UCSD-AML1 (cell line): Measurements from ENCODE around the gene SLC25A11.

Experiments
- DNase-seq: peaks from one replicate; lab custom pipeline; 2025; ENCODE audit not compliant: unreplicated experiment; lab: John Stamatoyannopoulos, UW

SLC25A11 gene, protein sequence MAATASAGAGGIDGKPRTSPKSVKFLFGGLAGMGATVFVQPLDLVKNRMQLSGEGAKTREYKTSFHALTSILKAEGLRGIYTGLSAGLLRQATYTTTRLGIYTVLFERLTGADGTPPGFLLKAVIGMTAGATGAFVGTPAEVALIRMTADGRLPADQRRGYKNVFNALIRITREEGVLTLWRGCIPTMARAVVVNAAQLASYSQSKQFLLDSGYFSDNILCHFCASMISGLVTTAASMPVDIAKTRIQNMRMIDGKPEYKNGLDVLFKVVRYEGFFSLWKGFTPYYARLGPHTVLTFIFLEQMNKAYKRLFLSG

DNA sequence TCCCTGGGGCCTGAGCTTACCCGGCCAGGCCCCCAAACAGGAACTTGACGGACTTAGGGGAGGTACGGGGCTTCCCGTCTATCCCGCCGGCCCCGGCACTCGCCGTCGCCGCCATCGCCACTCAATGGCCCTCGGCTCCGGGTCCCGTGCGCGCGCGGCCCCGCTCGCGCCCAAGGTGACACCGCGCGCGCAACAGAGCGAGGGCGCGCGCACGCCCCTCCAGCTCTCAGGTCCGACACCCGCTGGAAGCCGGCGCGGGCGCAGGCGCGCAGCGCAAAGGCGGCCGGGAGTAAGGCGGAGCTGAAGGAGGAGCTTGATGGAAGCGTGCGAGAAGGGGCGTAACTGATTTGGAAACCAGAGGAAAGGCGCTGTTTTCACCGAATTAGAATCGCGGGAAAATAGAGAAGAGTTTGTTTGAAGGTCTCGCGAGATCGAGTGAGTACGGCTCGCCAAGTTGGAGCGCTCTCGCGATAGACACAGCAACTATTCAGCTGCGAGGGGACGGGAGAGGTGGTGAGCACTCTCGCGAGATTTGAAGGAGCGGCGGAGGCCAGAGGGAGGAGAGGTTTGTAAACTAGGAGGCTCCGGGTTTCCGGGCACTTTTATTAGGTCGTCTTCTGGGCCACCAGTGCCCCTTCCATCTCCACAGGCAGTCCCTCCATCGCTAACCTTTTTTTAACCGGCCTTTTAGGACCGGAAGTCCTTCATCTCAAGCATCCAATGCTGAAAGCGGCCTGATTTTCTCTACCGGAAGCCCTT, at the start of gene SLC25A11, which contains the start of gene RNF167:
TSS of gene SLC25A11 (minus strand) at position 251 of the 759 bp plus-strand sequence. CDS start at position 115, 136 bp downstream.
TSS of gene RNF167 (plus strand) at position 473 of the 759 bp plus-strand sequence. CDS start 642 bp downstream, outside the sequence.
- peak; percentile 97 for DNase-seq

DNA sequence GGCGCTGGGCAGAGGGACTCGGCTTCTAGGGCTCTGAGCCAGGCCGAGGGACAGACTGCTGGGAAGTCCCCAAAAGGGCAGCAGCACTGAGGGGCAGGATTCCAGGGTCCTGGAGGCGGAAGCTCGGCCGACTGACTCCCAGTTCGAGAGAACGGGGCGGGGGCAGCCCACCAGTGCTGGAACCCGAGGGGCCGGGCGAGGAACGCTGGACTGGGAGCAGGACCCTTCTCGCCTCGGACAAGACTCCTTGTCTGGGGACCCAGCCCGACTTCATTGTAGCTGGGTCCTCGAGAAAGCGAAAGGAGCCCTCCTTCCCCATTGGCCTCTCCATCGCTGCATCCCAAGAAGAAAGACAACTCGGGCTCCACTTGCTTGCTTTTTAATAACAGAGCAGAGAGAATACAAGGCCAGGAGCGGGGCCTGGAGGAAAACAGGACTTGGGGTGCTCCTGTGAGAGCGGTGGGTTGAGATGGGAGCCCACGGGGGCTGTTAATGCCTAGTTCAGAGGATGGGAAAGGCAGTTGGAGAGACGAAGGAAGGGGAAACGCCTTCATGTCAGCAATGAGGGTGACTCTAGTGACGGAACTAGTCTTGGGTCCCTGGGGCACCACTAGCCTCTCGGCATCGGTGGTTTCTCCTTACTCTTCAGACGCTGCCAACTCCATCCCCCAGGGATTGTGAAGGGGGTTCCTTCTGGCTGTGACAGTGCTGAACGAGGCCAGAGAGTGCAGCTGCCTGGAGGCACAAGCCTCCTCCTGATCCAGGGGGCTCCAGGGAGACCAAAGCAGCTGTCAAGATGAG, 48.1 kb upstream of the SLC25A11 start:
- DNase-seq: peak; percentile 49

DNA sequence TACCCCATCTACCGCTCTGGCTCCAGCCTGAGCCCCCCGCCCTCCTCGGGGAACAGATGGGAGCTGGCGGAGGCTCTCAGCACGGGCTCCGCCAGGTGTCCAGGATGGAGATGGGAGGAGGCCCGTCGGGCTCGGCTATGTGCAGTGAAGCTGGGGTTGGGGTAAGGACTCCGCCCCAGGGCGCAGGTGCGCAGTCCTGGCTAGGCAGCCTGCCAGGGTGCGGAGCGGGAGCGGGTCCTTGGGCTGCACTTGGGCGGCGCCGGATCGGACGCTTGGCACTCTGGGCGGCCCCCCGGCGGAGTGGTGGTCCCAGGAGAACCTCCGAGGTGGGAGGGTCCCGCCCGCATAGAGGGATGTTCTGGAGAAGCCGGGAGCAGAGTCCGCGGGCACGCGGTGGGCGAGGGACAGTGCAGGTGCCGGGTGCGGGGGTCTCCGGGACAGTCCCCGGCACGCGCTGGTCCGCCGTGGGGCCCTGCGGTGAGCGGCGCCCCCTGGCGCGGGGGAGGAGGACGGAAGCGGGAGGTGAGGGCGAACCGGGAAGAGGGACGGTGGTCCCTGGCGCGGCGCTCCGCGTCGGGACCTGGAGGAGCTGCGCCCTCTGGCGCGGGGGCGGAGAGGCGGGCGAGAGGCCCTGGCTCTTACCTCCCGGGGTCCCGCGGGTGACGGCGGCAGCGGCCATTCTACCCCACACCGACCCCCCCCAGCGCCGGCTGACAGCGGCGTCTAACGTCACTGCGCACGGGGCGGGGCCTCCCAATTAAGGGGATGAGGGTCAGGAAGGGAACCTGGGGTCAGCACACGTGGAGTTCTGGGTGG, 47.3 kb upstream of the SLC25A11 start, which contains the start of gene CAMTA2:
TSS of gene CAMTA2 (minus strand) at position 725 of the 816 bp plus-strand sequence. CDS start 1,453 bp downstream, outside the sequence.
- DNase-seq: peak; percentile 96

DNA sequence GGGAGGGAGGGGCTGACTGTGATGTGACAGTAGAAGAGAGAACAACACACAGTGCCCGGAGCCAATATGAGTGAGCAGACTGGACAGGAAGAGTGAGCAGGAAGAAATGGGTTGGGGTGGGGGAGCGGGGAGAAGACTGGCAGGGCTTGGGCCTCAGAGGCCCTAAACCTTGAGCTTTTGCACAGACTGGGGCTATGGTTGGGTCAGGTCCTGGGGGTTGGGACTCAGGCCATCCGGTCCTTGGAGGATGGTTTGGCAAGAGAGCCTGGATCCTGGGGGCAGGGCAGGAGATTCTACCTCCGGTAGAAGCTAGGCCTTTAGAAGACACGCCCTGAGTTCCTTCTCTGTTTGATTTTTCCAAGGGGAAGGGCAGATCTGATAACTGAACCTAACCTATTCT, 46.6 kb upstream of the SLC25A11 start:
- peak; percentile 54 for DNase-seq

DNA sequence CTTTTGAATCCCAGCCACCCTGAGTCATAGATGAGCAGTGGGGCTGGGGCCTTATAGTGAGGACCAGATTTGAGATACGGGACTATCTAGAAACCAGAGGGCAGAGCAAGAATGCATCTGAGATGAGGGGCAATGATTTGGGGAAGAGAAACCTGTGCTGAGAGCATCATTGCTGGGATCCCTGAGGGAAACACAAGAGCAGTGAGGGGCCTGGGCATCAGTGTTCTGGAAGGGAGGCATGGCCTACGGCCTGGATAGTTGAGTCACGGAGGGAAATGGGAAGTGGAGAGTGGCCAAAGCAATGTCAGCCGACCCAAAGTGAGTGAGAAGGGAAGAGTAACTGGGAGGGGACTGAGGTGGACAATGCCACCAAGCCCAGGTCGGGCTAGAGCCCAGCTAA, 42.5 kb upstream of the SLC25A11 start:
- no peak for DNase-seq

DNA sequence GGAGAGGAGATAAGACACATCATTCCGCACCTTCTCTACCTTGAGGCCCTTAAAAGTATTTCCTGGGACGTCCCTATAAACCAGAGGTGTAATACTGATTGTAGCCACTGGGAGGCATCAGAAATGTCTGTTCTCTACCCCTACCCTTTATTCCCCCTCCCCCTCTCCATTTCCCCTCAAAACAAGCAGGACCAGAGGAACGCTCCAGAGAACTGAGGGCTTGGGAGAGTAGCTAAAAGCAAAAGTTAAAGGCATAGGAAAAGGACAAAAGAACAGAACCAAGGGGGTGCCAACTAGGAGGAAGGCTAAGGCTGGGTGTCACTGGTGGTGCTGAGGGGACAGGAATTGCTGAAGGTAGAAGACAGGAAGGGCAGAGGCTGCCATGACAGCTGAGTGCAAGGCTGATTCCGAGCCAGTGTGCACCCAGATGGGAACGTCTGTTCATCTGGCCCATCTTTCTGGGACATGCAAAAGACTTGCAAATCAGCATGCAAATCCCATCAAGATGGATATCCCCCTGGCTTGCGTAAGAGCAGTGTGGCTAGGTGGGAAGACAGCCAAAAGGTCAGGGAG, 40.9 kb upstream of the SLC25A11 start:
- DNase-seq: no peak

DNA sequence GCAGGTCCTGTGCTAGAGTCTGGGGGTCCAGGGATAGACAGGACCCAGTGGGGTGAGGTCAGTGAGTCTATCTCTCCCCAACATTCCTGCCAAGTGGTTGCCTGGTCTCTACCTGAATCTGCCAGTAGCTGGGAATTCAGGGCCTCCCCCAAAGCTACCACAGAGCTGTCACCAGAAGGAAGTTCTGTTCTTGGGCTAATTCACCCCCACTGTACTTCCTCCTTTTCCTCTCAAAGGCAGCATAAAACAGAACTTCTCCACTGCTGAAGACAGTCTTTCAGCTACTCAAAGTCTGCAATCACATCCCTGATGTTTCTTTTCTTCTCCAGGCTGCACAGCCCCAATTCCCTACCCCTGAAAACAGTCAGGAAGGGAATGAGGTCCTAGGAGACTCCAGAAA, 38.9 kb upstream of the SLC25A11 start:
- DNase-seq: peak; percentile 41

DNA sequence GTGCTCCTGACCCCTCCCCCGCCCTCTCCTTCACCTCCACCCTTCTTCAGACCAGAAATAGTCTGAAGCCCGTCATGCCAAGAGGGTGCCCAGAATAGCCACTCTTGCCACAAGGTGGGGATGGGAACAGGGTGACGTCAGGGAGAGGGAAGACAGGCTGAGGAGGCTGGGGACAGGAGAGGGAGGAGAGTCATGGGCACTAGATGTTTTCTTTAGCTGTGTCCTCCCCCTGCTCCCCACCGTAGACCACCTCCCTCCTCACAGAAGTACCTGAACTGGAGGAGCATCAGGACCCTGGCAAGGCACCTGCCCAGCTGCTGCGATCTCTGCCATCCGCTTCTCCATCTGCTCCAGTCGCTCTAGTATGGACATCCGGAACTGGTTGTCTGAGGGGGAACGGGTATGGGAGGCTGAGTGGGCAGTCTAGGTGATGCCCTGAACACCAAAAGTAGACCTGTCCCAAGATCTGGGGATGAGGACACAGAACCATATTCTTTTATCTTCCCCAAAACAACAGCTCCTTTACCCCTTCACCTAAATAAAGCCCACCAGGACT, 34.3 kb upstream of the SLC25A11 start:
- DNase-seq: no peak

DNA sequence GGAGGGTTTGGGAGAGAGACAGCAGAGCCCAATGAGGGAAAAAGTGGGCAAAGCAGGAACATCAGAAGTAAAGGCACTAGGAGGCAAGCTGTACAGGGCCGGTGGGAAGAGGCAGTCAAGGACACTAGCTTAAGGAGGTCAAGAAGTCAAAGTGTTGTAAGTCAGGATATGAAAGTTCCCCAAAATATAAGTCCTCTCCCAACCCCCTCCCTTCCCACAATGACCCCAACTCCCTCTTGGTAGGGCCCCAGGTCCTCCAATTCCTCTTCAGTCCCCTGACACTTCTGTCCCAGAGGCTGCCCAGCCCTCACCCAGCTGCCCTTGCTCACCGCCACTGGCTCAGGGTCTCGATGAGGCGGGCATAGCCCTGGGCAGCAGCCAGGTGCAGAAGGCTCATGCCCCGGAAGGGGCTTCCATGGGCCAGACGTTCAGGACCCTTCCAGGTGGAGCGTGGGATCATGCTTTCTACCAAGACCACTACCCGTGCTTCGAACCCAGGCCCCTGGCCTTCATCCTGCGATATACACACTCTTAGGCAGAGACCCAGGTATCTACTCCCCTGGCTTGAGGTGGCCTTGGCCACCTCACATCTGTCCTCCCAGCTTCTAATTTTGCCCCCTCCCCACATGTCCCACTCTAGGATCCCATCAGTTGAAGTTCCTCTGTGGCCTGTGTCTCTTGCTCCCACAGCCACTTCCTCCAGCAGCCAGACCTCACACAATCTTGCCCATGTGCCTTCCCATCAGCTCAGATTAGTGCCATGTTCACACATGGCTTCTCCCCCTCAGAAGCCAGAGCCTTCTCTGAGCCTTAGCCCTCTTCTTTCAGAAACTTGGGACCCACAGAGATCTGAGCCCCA, 33.6 kb upstream of the SLC25A11 start:
- no peak for DNase-seq

DNA sequence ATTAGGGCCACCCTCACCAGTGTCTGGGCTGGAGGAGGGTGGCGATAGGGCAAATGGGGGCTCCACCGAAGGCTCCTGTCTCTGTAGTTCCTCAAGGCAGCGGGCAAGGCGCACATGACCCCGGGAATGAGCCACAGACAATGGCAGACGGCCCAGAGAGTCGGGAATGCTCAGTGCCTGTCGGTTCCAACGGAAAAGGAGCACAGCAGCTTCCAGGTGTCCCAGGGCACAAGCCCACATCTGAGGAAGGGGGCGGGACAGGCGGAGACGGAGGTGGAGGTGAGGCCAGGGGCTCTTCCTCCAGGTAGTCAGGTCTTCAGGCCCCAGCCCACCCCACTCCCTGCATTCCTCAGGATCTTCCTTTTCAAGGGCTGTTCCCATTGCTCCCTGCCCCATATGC, 32.9 kb upstream of the SLC25A11 start:
- no peak for DNase-seq

DNA sequence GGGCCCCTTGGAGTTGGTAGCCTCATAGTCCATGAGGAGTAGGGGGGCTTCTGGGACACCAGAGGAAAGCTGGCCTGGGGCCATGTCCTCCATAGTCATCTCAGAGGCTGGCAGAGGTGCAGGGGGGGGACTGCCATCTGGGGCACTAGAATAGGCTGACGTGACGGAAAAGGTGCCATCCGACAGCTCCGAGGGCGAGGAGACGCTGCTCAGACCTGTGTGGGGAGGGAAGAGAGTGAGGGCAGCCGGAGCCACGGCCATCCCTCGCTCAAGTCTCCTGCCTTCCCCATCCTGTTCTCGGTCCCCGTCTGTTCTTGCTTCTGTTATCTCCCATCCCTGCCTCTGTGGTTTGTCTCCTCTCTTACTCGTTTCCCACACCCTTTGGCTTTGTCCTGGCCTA, 32.5 kb upstream of the SLC25A11 start:
- no peak for DNase-seq

DNA sequence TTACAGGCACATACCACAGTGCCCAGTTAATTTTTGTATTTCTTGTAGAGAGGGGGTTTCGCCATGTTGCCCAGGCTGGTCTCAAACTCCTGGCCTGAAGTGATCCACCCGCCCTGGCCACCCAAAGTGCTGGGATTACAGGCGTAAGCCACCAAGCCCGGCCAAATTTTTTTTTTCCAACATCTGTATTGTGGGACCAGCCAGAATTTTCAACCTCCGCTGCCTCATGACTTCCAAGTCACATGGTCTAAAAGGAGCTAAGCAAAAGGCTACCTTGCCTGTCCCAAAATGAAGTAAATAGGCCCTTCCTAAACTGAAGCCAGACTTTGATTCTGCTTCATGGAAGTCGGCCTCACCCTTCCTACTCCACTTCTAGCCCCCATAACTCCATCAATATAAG, 32.0 kb upstream of the SLC25A11 start:
- DNase-seq: no peak

DNA sequence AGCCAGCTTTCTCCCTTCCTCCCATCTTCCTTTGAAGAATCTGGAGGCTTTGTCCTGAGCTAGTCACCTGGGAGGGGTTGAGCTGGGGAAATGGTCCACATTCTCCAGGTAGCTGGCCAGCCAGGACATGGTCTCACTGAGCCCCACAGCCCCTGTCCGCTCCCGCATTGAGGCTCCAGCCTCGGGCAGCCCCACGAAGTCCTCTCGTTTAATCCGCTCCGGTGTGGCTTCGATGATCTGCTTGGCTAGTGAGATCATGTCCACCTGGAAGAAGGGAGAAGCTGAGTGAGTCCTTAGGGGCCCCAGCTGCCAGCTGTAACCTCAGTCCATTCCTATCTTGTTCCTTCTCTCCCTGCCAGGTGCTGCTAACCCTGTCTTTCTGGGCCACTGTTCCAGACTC, 30.4 kb upstream of the SLC25A11 start:
- no peak for DNase-seq

DNA sequence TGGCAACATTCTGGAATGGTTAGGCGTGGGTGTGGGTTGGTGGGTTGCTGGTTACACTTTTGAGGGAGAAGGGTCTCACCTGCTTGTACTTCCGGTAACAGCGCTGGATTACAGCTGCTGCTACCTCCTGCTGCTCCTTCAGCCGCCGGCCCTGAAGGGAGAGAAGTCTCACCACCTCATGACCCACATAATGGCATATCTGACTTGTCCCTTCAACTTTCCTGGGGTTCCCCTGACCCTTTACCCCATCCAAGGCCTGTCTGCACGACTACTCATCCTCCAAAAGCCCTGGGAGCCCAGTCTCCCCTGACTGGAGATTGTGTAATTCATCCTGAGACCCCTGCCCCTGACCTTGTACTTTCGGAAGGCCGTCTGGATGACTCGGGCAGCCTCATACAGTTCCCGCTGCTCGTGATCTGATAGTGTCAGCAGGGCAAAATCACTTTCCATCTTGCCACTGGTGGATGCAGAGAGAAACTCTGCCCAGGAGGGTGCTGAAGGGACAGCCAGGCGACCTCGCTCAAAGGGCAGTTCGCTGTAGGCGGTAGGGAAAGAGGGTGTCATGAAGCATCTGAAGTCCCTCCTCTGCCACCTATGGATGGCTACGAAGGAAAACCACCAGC, 29.8 kb upstream of the SLC25A11 start:
- DNase-seq: no peak

DNA sequence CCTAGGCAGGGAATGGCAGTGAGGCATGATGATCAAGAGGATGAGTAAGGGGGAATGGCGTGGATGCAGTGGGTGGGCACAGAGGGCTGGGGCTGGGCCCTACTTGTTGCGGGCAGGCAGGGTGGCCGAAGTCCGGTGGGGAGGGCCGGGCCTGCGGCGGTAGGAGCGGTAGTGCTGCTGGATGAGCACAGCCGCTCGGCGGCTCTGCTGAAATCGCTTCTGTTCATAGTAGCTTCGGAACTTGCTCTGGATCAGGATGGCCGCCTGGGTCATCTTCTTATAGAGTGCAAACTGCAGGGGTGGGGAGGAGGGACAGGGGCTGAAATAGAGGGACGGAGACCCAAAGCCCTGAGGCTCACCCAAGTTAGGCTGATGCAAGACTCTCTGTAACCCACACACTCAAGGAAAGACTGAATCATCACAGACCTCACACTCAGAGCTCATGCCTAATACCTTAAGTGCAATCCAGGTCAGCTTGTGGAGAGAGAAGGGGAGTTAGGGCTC, 29.3 kb upstream of the SLC25A11 start:
- peak; percentile 29 for DNase-seq

DNA sequence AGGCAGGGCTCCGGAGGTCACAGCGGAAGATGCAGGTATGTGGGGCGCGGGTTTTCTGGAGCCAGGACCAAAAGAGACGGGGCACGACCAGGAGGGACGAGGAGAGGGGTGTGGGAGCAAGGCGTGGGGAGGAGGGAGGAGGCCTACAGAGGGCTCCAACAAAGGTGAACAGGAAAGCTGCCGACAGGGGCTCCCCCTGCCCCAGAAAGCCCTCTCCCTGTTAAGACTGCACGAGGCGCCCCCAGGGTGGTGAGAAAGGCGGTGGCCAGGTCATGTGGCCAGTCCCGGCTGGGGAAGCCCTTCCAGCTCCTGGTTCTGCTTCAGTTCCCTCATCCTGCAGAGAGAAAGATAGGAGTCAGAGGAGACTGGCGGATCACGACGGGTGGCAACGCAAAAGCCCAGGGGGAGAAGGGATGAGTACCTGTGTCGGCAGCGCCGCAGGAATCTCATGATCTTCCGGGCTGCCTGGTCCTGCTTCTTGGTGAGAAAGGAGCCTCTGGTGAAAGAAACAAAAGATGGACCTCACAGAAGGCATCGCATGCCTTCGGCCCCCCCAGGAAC, 28.7 kb upstream of the SLC25A11 start:
- no peak for DNase-seq

DNA sequence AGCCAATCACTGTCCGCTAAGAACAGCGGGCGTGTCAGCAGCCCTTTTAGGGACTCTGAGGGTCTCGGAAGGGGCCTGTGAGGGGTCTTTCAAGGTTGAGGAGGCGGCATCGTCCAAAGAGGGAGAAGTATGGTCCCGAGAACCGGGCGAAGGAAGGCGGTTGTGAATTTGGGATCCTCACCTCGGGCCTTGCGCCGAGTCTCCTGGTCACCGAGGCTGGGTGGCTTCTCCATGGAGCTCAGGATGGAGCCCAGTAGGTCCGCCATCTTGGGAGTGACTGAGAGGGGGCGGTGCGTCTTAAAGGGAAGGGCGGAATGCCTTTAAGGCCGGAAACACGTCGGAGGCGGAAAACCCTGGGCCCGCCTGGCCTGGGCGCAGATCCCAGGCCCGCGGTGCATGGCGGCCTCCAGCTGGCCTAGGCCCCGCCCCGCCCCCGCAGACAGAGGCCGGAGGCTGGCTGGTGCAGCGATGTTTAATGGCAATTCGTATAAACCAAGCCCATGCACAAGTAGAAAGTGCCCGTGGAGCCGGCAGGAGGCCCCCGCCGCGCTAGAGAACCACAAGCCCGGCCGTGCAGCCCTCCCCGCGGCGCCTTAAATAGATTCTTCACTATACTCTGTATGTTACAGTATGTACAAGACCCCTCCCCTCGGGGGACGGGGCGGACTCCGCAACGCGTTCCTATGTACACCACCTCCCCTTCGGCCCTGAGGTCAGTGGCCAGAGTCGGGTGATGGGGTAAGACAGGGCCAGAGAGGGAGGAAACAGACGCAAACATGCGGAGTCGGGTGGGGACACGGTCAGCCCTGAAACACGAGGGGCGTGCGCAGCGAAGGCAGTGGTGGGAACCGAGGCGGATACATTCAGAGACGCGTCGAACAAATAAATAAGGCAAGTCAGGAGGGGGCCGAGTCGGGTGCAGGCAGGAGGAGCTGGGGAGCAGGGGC, 28.0 kb upstream of the SLC25A11 start, which contains the start of gene SPAG7:
TSS of gene SPAG7 (minus strand) at position 279 of the 947 bp plus-strand sequence. CDS start at position 266, 13 bp downstream.
- DNase-seq: peak; percentile 97
